ENCODE measurements around the gene SAMD10.

Gene SAMD10

GRCh38 chr20:63955281-63955826, 24.1 kb downstream of the SAMD10 start:
- no peak for DNase-seq

DNA sequence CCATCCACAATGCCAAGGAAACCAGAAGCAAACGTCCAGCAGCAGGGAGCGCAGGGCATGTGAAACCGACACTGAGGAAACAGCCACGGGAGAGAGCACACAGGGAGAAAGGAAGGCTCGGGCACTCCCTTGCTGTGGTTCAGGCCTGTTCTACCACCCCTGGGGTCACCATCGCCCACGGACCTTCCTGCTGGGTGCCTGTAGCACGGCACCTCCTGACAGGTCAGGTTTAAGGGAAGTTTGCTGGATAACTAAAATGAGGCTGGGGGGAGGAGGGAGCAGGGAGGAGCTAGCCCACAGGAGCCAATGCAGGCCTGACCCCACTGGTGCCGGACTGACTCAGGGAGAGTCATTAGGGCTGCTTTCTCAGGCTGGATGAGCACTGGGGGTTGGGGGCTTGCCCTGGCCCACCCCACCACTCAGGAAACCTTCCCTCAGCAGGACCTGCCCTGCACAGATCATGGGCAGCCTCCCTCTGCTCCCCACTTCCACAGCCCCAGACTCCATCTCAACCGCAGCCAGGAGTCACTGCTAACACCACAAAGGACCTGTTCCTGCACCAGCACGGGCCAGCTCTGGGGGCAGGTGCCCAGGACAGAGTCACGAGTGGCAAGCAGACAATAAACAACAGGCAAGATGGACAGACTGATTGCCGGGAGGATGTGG, 25.5 kb downstream of the SAMD10 start:
- no peak for DNase-seq

- no peak for DNase-seq
These were observed 26.7 kb downstream of the SAMD10 start for GRCh38 chr20:63952769-63953168.

- no peak for DNase-seq
These were observed 27.3 kb downstream of the SAMD10 start for GRCh38 chr20:63952210-63952535.

GRCh38 chr20:63951398-63952209, 27.8 kb downstream of the SAMD10 start:
- no peak for DNase-seq

DNA sequence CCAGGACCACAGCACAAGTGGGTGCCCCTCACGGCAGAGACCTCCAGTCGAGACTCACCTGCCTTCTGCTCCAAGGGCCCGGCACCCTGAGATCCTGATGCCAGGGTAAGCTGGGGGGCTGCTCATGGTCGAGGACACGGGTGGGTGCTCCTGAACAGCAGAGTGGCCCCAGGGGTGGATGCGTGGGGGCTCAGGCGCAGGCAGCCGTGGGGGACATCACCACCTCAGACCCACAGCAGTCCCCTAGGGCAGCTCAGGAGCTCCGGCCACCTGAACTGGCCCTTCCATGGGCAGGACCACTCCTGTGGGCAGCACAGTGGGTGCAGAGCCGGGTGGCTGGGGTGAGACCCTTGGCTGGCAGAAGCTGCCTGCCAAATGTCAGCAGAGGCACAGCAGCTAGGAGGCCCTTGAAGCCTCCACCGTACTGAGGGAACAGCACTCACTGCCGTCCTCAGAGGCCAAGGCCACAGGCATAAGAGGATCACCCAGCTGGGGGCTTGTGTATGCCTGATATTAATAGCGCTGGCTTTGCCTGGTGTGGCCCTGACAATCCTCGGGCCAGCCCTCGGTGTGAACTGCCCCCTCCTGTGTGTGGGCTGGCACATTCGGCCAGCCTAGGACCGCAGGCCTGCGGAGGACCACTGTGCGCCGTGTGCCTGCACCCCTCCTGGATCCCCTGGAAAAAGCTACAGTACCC, 28.6 kb downstream of the SAMD10 start:
- no peak for DNase-seq

GRCh38 chr20:63947638-63948456, 31.6 kb downstream of the SAMD10 start:
- no peak for DNase-seq

DNA sequence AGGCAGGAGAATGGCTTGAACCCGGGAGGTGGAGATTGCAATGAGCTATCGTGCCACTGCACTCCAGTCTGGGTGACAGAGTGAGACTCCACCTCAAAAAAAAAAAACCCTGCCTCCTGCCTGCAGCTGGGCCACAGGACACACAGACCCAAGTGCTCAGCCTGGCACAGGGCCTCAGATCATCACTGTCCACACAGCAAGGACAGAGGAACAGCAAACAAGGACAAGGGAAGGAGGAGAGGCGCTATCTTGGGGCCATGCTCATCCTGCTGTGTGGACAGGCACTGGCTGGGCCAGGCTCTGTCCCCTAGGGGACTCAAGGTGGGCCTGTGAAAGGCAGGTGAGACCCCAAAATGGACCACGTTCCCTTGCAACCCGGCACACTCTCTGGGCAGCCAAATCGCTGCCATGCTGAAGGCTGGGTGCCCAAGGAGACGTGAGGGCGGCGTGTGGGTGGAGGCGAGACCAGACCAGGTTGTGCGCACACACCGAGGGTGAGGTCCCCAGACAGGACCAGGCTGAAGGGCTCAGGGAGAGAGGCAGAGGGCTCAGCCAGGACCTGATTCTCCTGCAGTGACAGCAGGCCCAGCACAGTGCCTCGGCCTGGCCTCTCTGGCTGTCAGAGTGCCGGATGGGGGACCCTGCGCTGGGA, 32.3 kb downstream of the SAMD10 start:
- DNase-seq = no peak

- no peak for DNase-seq
These were observed 33.2 kb downstream of the SAMD10 start for GRCh38 chr20:63945921-63946920.

GRCh38 chr20:63945031-63945658, 34.3 kb downstream of the SAMD10 start:
- DNase-seq = no peak

- DNase-seq = no peak
These were observed 35.1 kb downstream of the SAMD10 start for GRCh38 chr20:63944078-63944941.

GRCh38 chr20:63943808-63944077, 35.7 kb downstream of the SAMD10 start:
- no peak for DNase-seq

DNA sequence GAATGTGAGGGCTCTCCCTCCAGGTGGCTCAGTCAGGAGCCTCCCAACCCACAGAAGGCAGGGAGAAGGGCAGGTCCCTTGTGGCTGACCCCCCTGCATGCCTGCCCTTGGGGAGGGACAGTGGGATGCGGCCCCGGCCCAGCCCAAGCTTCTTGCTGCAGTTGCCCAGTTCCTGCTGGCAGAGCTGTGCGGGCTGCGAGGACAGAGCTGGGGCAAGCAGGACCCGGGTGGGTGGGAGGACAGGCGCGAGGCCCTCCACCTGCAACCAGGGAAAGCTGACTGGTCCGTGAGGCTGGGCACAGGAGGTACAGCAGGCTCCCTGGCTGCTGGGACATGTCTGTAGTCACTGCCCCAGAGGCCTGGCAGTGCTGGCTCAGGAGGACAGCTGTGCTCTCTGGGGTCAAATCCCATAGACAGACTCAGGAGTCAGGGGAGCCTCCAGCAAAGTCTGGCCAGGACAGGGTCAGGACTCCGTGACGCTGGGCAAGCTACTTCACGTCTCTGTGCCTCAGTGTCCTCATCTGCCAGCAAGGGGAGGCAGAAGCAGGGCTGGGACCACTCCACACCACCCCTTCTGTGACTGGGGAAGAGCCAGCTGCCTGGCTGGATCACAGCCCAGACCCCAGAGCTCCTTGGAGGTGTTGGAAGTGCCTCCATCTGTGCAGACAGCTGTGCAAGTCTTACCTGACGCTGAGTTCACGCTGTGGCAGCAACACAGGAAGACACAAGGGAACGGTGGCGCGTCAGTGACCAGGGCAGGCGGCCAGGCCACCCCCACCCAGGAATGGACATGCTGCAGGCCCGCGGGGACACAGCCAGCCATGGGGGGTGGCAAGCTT, 36.3 kb downstream of the SAMD10 start:
- DNase-seq = no peak

DNA sequence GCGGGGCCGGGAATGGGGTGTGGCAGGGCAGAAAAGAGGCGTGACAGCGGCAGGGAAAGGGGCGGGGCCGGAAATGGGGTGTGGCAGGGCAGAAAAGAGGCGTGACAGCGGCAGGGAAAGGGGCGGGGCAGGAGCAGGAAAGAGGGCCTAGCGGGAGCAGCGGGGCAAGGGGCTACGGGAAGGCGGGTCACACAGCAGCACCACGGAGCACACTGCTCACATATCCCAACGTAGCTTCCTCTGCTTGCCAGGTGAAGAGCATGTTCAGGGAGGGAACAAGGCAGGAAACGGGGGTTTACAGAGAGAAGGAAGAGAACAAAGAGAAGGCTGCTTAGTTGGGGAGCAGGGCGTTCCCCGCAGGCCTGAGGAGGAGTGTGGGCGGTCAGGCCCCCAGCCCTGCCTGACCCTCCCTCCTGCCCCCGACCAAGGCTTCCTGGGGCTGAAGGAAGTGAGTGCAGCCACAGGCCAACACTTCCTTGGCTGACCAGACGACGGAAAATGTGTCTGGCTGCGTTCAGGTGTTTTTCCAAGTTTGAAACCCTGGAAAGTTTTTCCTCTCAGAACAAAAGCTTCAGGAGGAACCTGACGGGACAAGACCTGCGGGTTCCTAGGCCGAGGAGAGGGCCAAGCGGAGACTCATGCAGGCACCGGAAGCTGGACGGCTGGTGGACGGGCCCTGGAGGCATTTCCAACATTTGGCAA, 37.0 kb downstream of the SAMD10 start:
- no peak for DNase-seq

- DNase-seq = peak; percentile 42
These were observed 38.0 kb downstream of the SAMD10 start for GRCh38 chr20:63941282-63942081.

GRCh38 chr20:63940472-63941266, 38.8 kb downstream of the SAMD10 start:
- no peak for DNase-seq

Data from activated T-cell treated with anti-CD3 and anti-CD28 coated beads for 4 hours (primary cell).